B cell (primary cell): ENCODE results near the gene AFF1. TPM values are rescaled to one million over a fixed set of nuclear protein-coding genes. Genes with fewer than 3 reads are reported as not detected.

ENCODE experiments used
- ATAC-seq: fragments of 200-7000 bp; cut with Tn5 transposase; one replicate; pipeline ENCODE4 v1.10.0; 2021; ENCODE audit warnings: low read depth, mild to moderate bottlenecking, moderate number of reproducible peaks, moderate library complexity
- CTCF ChIA-PET: fragments of 350-600 bp; sonication (Branson Sonifier 250); formaldehyde crosslinking; loops from one replicate; lab custom pipeline; 2021; ENCODE audit warnings: antibody characterized with exemption, inconsistent platforms; lab: Charles Lee
- POLR2A ChIA-PET: fragments of 350-600 bp; sonication (Branson Sonifier 250); formaldehyde crosslinking; loops from one replicate; lab custom pipeline; 2021; ENCODE audit warnings: antibody characterized with exemption; lab: Charles Lee
- DNase-seq: peaks from one replicate; pipeline ENCODE4 v3.0.0; 2013
- H2AFZ ChIP-seq: 2 replicates; pipeline ENCODE4 v1.6.1; 2012; ENCODE audit warnings: mild to moderate bottlenecking, low read depth, low read length; ENCODE audit not compliant: insufficient read depth, poor library complexity, severe bottlenecking
- H3K27ac ChIP-seq, 2 donors: 1 replicate in 1 of 2; 2 replicates in 1 of 2; pipeline ENCODE4 v1.5.1; 2012 to 2013; ENCODE audit warnings: low read length in 2 of 2, mild to moderate bottlenecking in 2 of 2, moderate library complexity in 1 of 2
- H3K27me3 ChIP-seq, 4 experiments: fragments of 200-600 bp in 1 of 4; sonication (generic) in 1 of 4; replicated peaks in 1 of 4; 1 replicate in 2 of 4; 2 replicates in 2 of 4; pipeline versions ENCODE4 v1.6.1 to v1.7.0; 2013 to 2016; ENCODE audit warnings: low read length in 3 of 4, mild to moderate bottlenecking in 2 of 4, mixed read lengths in 1 of 4, moderate library complexity in 1 of 4; ENCODE audit not compliant: insufficient read depth in 4 of 4, control insufficient read depth in 3 of 4; ENCODE audit errors: control extremely low read depth in 1 of 4
- H3K36me3 ChIP-seq, 2 experiments: replicated peaks in 1 of 2; 1 replicate in 1 of 2; 2 replicates in 1 of 2; pipeline versions ENCODE4 v1.6.1 to v1.7.1; 2013; ENCODE audit warnings: low read length in 1 of 2; ENCODE audit not compliant: insufficient read depth in 2 of 2, control insufficient read depth in 1 of 2; ENCODE audit errors: control extremely low read depth in 1 of 2, extremely low read depth in 1 of 2
- H3K4me1 ChIP-seq, 2 donors: fragments of 200-600 bp in 1 of 2; sonication (generic) in 1 of 2; 1 replicate in 1 of 2; 2 replicates in 1 of 2; pipeline versions ENCODE4 v1.5.1 to v1.6.1; 2013 to 2017; ENCODE audit warnings: low read length in 2 of 2; ENCODE audit not compliant: control insufficient read depth in 2 of 2, insufficient read depth in 2 of 2
- H3K4me2 ChIP-seq: replicated peaks from 2 replicates; pipeline ENCODE3; 2012; ENCODE audit warnings: mild to moderate bottlenecking, low read depth, low read length; ENCODE audit not compliant: poor library complexity, severe bottlenecking
- H3K4me3 ChIP-seq, 5 experiments: fragments of 200-600 bp in 1 of 5; sonication (generic) in 1 of 5; 1 replicate in 3 of 5; 2 replicates in 2 of 5; pipeline versions ENCODE4 v1.5.1 to v1.7.0; 2011 to 2016; ENCODE audit warnings: low read length in 4 of 5, mild to moderate bottlenecking in 4 of 5, low read depth in 2 of 5, control low read depth in 1 of 5, moderate library complexity in 1 of 5; ENCODE audit not compliant: insufficient read depth in 1 of 5; ENCODE audit errors: control extremely low read depth in 1 of 5, extremely low read depth in 1 of 5
- H3K79me2 ChIP-seq: fragments of 200-600 bp; sonication (generic); one replicate; pipeline ENCODE4 v1.6.0; 2016; ENCODE audit warnings: low read length; ENCODE audit not compliant: control insufficient read depth, insufficient read depth
- H3K9ac ChIP-seq: fragments of 200-600 bp; sonication (generic); 2 replicates; pipeline ENCODE4 v1.6.1; 2017; ENCODE audit warnings: mild to moderate bottlenecking, low read length, moderate library complexity
- H3K9me3 ChIP-seq, 3 donors: one replicate each; pipeline versions ENCODE4 v1.6.1 to v1.7.1; 2013; ENCODE audit warnings: low read length in 2 of 3; ENCODE audit not compliant: control insufficient read depth in 2 of 3, insufficient read depth in 1 of 3; ENCODE audit errors: control extremely low read depth in 1 of 3
- H4K20me1 ChIP-seq: 2 replicates; pipeline ENCODE4 v1.6.0; 2012; ENCODE audit warnings: mild to moderate bottlenecking, low read length; ENCODE audit not compliant: insufficient read depth, control insufficient read depth, poor library complexity, severe bottlenecking
- H3K27ac Mint-ChIP-seq: one replicate; pipeline ENCODE4 v1.8.0; 2021; ENCODE audit warnings: mixed read lengths
- H3K27me3 Mint-ChIP-seq: one replicate; pipeline ENCODE4 v1.8.0; 2021; ENCODE audit warnings: mixed read lengths
- H3K4me1 Mint-ChIP-seq: one replicate; pipeline ENCODE4 v1.8.0; 2021; ENCODE audit warnings: mixed read lengths
- H3K4me3 Mint-ChIP-seq: one replicate; pipeline ENCODE4 v1.8.0; 2021; ENCODE audit warnings: mixed read lengths
- H3K9me3 Mint-ChIP-seq: one replicate; pipeline ENCODE4 v1.8.0; 2022; ENCODE audit warnings: mixed read lengths; ENCODE audit not compliant: insufficient read depth
- EZH2 ChIP-seq: IDR thresholded peaks from 2 replicates; pipeline ENCODE4 v1.6.1; 2012; ENCODE audit warnings: borderline replicate concordance, low read depth, mild to moderate bottlenecking, moderate library complexity, low read length; ENCODE audit not compliant: insufficient read depth, poor library complexity, severe bottlenecking
- WGBS: methylation state at CpG from one replicate; pipeline ENCODE4 v1.1.5; 2013; ENCODE audit warnings: missing lambda C conversion rate; ENCODE audit not compliant: insufficient coverage; 5-methylcytosine and 5-hydroxymethylcytosine counted together
- intact Hi-C: fragments of 100-400 bp; cut with micrococcal nuclease; formaldehyde crosslinking; loops from one replicate; pipeline ENCODE4 v1.10.0; 2022
- polyA plus RNA-seq: library from polyadenylated mRNA; depleted of rRNA; stranded (reverse); fragments of >200 nt; gene quantifications from 2 replicates; pipeline ENCODE4 v1.2.3, GENCODE V29; 2012
- total RNA-seq, 2 donors: library from RNA; stranded (reverse); fragments of 120-200 nt in 1 of 2; gene quantifications; 1 replicate in 1 of 2; 2 replicates in 1 of 2; pipeline versions ENCODE4 v1.2.3 to v1.2.4, GENCODE V29; 2013 to 2022
- TF ChIP-seq, protein P1 (sequence below): fragments of 200-600 bp; IDR thresholded peaks from one replicate; pipeline ENCODE4 v1.8.0; 2022; ENCODE audit warnings: antibody characterized with exemption, mild to moderate bottlenecking

Gene AFF1
- total and polyA plus RNA-seq, 2 donors (not counting 1 experiment from before 2014, with no cell fraction given) = 15.3 to 135 TPM

DNA sequence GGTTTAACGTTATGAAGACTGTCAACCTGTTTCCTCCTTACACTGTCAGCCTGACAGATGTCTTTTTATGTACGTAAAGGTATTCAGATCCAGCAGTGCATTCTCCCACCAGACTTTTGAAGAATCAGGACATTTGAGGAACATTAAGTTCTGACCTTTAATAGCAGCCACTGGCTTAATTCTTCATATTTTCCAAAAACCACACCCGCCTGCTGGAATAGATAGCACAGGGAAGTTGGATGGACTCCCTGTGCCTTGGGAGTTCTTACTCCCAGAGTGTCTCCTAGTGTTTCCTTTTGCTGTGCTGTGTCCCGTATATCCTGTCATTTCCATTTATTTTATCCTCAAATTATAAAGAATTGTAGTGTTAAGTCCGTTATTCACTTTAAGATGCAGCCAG is 94.5 kb downstream of the AFF1 start:
- no peak overlapping the region for H3K4me3 ChIP-seq
- WGBS = no CpG with 5 or more reads among the region's 5 CpGs
- Mint-ChIP-seq H3K4me1 (peaks cover 37% of the 10 kb centered on the region), H3K27ac (peak overlapping the region; percentile 62), H3K27me3 (no peaks in the 10 kb centered on the region), H3K4me3 (no peak overlapping the region), H3K9me3 (no peaks in the 10 kb centered on the region)
- CTCF ChIA-PET = interaction anchor here (1.2 kb wide), 1 partner anchor 17 kb away, joined by 3 read pairs; no protein-coding TSS in a partner anchor
- intact Hi-C loops = no loop called here
- no peak for ATAC-seq
- POLR2A ChIA-PET = no interaction called here
- H3K4me1 ChIP-seq = peaks cover 49 to 69% of the 10 kb centered on the region in 2 donors
- peaks cover 57% of the 10 kb centered on the region for H4K20me1 ChIP-seq
- H3K9ac ChIP-seq = no peak overlapping the region
- no peaks in the 10 kb centered on the region for H3K36me3 ChIP-seq
- no peak overlapping the region for H3K4me2 ChIP-seq
- peaks cover 94% of the 10 kb centered on the region for H3K79me2 ChIP-seq
- no peaks in the 10 kb centered on the region for H3K27me3 ChIP-seq
- H3K27ac ChIP-seq = no peak overlapping the region
- DNase-seq = no peak
- no peak for TF ChIP-seq EZH2
- TF ChIP-seq, protein P1, sequence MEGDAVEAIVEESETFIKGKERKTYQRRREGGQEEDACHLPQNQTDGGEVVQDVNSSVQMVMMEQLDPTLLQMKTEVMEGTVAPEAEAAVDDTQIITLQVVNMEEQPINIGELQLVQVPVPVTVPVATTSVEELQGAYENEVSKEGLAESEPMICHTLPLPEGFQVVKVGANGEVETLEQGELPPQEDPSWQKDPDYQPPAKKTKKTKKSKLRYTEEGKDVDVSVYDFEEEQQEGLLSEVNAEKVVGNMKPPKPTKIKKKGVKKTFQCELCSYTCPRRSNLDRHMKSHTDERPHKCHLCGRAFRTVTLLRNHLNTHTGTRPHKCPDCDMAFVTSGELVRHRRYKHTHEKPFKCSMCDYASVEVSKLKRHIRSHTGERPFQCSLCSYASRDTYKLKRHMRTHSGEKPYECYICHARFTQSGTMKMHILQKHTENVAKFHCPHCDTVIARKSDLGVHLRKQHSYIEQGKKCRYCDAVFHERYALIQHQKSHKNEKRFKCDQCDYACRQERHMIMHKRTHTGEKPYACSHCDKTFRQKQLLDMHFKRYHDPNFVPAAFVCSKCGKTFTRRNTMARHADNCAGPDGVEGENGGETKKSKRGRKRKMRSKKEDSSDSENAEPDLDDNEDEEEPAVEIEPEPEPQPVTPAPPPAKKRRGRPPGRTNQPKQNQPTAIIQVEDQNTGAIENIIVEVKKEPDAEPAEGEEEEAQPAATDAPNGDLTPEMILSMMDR = no peak
- H2AFZ ChIP-seq = no peak overlapping the region
- H3K9me3 ChIP-seq = no peaks in the 10 kb centered on the region

DNA sequence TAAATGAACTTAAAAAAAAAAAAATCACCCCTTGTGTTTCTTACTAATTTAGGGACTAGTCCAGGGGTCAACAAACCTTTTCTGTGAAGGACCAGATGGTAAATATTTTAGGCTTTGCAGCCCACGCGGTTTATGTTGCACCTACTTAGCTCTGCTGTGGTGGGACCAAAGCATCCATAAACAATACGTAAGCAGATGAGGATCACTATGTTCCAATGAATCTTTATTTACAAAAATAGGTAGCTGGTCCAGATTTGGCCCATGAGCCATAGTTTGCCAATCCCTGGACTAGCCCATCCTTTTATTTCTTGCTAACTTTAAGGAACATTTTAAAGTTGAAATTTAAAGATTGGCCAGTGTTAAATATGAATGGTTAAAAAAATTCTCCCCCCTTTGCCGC is 95.3 kb downstream of the AFF1 start:
- H3K4me1 ChIP-seq = peaks cover 47 to 66% of the 10 kb centered on the region in 2 donors
- H3K27me3 ChIP-seq = no peaks in the 10 kb centered on the region
- H3K4me3 ChIP-seq = no peak overlapping the region
- peaks cover 65% of the 10 kb centered on the region for H4K20me1 ChIP-seq
- Mint-ChIP-seq H3K27me3 (no peaks in the 10 kb centered on the region), H3K4me3 (no peak overlapping the region), H3K9me3 (no peaks in the 10 kb centered on the region), H3K27ac (no peak overlapping the region), H3K4me1 (peaks cover 35% of the 10 kb centered on the region)
- intact Hi-C loops = loop anchor here (2.0 kb wide), 1 partner anchor 15 kb away; no protein-coding TSS in a partner anchor
- H3K4me2 ChIP-seq = no peak overlapping the region
- no peak for DNase-seq
- POLR2A ChIA-PET = interaction anchor here (1.3 kb wide), 1 partner anchor 95 kb away, joined by 3 read pairs; the partner anchor contains the start of gene AFF1
- no CpG with 5 or more reads among the region's 4 CpGs for WGBS
- no peaks in the 10 kb centered on the region for H3K36me3 ChIP-seq
- CTCF ChIA-PET = interaction anchor here (0.9 to 1.2 kb wide), 3 partner anchors 18 to 31 kb away, joined by 3 to 5 read pairs (median 3); no protein-coding TSS in a partner anchor
- TF ChIP-seq EZH2 = no peak
- TF ChIP-seq, protein P1 = no peak
- H2AFZ ChIP-seq = no peak overlapping the region
- ATAC-seq = no peak
- no peak overlapping the region for H3K27ac ChIP-seq
- H3K9me3 ChIP-seq = no peaks in the 10 kb centered on the region
- H3K79me2 ChIP-seq = peaks cover 94% of the 10 kb centered on the region
- H3K9ac ChIP-seq = no peak overlapping the region
